Stimulated activated naive CD8-positive, alpha-beta T cell treated with anti-CD3 and anti-CD28 coated beads, Interleukin-15, Interleukin-2, amounts not matched to agents 100 U/mL and 50 U/mL, for 24 hours (primary cell): Measurements from ENCODE around the gene NELFCD.
"Not testable (repeated sequence)": the region's sequence is repeated elsewhere in the genome, so short reads cannot be mapped to it uniquely, and the experiment has no call there.

Source experiments
- ATAC-seq: fragments of 150-1000 bp; cut with Tn5 transposase; one replicate; pipeline ENCODE4 v1.10.0; 2021
- DNase-seq: peaks from one replicate; pipeline ENCODE4 v3.0.0; 2021

The NELFCD gene

GRCh38 chr20:59010321-59010994 lies 29.4 kb downstream of the NELFCD start:
- no peak for DNase-seq
- ATAC-seq: no peak

GRCh38 chr20:59010995-59011873 lies 30.2 kb downstream of the NELFCD start:
- DNase-seq: no peak
- ATAC-seq: no peak

- DNase-seq, ATAC-seq: not testable (repeated sequence)
These were observed 30.8 kb downstream of the NELFCD start for GRCh38 chr20:59011874-59012157.

- ATAC-seq: no peak
- no peak for DNase-seq
These were observed 32.2 kb downstream of the NELFCD start for GRCh38 chr20:59013031-59013951.

DNA sequence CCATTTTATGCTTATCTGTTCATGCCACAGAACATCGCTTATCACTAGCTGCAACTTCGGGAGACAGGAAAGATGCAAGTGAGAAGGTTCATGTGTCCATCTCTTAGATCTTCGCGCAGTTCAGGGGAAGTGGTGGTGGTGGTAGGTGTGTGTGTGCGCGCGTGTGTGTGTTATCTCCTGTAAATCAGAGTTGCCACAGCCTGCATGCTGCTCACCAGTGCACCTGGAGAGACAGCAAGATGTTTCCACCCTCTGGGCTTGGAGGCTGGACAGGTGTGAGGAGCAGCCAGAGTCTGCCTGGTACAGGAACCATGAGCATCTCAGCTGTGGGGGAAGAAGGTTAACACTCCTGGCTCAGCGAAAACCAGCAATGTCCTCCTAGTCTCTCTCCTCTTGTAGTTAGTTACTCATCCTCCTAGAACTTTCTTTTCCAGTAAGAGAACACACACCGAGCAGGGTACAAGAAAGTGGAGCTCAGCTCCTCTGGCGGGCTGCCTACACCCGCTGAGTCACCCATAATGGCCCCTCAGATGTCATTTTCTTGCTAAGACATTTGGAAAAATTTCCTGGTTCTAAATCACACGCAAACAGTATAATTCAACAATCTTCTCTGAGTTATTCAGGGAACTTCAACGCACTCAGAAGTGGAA lies 33.0 kb downstream of the NELFCD start:
- ATAC-seq: no peak
- DNase-seq: no peak

DNA sequence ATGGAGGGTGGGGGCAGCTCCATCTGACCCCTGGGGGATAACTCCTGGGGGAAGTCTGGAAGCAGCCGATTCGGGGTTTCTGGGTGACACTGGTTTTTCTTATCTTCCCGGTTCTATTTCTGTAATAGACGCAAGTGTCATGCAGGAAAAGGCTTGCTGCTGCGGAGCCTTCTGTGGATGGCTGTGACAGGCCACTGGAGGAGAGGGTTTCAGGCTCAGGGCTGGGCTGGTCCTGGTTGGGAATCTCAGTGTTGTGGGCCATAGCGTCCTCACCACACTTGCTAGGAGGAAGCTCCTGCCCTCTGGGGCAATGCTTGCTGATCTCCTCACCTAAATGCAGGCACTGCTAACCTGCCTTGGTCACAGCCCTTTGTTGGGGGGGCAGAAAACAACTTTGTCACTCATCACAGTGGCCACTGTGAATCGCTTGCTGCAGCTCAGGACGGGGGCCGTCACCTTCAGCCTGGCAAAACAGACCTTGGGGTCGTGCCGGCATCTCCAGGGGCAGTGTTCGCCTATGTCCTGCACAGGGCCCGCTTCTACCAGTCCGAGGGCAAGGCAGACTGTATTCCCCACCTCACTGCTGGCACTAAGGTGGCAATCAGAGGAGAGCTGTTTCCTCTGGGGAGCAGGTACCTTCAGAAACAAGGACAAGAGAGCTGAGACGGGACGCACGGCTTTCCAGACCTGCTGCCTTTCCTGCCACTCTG lies 33.8 kb downstream of the NELFCD start:
- ATAC-seq: no peak

GRCh38 chr20:59015411-59015810 lies 34.4 kb downstream of the NELFCD start:
- ATAC-seq (no peak), DNase-seq (no peak)

More for the DNA sequence above, 33.8 kb downstream of the NELFCD start:
- no peak for DNase-seq

- ATAC-seq (no peak), DNase-seq (no peak)
These were observed 35.0 kb downstream of the NELFCD start for GRCh38 chr20:59015812-59016711.

- DNase-seq: no peak
These were observed 35.9 kb downstream of the NELFCD start for GRCh38 chr20:59016795-59017492.

DNA sequence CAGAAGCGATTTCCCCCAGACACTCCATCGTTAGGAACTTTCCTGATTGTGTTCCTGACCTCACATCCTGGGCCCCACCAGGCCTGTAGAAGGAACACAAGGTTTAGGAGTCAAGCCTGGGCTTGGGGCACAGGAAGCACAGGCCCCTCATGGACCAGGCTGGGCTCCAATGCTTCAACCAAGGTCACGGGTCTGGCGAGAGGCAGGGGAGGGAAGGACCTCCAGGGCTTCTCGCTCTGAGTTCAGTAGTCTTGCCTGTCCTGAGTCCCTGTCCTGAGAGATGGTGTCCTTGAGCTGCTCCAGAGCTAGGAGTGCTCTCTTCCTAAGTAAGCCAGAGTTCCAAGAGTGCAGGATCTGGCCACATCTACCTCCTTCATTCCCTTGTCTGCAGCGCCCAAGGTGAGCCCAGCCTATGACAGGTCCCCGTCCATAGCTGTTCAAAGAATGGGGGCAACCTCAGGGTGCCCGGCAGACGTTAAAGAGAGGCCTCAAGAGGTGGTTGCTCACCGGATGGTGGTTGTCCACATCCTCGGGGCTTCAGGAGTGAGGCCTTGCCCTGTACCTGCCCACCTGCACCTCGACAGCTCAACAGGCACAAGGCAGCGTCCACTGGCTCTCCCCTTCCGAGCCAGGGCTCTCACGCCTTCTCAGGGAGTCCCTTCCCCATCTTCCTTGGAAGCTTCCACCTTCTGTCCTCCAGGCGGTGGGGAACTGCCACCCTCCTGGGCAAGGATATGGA lies 36.6 kb downstream of the NELFCD start:
- no peak for DNase-seq

More at GRCh38 chr20:59016795-59017492, 35.9 kb downstream of the NELFCD start:
- no peak for ATAC-seq

GRCh38 chr20:59018817-59019216 lies 37.8 kb downstream of the NELFCD start:
- ATAC-seq (no peak), DNase-seq (no peak)

More for the DNA sequence above, 36.6 kb downstream of the NELFCD start:
- no peak for ATAC-seq

GRCh38 chr20:59019217-59019616 lies 38.2 kb downstream of the NELFCD start, which contains the start of gene TUBB1:
Gene TUBB1, plus strand, starts transcription at chr20:59019429. Its CDS starts 94 bp downstream, at chr20:59019523.
- ATAC-seq (no peak), DNase-seq (no peak)

DNA sequence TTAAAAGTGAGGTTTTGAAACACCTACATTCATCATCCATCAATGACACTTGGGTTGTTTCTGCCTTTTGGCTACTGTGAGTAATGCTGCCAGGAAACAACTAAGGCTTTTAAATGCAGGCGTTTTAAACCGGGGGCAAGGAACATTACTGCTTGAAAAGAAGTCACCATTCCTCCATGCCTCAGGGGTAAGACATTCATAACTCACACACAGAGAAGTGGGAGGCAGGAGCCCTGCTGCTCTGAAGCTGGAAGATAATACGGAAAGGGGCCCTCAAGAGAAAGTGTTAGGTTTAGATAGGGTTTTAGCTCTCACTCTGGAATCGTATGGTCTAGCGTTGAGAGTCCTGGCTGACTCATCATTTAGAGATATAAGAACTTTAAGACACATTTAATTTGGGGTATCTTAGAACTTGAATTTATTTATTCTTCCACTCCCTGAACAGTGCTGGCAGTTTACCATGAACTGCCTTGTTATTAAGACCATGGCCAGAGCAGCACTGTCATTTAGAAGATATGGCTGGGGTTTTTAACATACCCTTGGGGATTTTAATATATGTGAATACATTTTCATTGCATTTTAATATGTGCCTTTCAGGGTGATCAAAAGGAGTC lies 40.0 kb downstream of the NELFCD start:
- DNase-seq (no peak), ATAC-seq (no peak)

DNA sequence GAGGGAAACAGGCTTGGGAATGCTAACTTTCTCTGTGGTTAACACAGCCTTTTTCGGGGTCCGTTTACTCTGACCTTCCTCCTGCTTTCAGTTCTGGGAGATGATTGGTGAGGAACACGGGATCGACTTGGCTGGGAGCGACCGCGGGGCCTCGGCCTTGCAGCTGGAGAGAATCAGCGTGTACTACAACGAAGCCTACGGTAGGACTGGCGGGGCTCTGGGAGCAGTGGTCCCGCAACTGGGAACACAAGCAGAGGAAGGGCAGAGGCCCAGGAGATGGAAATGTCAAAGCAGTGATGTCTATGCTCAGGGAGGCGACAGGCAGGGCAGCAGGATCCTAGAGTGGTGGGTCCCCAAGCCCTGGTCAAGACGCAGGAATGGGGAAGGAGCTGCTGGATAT lies 41.7 kb downstream of the NELFCD start:
- no peak for DNase-seq
- no peak for ATAC-seq

DNA sequence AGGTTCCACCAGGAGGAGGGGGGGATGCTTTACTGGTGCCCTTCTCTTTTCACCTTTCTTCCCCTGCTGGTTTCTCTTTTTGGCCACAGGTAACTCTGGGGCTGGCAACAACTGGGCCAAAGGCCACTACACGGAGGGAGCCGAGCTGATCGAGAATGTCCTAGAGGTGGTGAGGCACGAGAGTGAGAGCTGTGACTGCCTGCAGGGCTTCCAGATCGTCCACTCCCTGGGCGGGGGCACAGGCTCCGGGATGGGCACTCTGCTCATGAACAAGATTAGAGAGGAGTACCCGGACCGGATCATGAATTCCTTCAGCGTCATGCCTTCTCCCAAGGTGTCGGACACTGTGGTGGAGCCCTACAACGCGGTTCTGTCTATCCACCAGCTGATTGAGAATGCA lies 42.6 kb downstream of the NELFCD start:
- DNase-seq (no peak), ATAC-seq (no peak)

DNA sequence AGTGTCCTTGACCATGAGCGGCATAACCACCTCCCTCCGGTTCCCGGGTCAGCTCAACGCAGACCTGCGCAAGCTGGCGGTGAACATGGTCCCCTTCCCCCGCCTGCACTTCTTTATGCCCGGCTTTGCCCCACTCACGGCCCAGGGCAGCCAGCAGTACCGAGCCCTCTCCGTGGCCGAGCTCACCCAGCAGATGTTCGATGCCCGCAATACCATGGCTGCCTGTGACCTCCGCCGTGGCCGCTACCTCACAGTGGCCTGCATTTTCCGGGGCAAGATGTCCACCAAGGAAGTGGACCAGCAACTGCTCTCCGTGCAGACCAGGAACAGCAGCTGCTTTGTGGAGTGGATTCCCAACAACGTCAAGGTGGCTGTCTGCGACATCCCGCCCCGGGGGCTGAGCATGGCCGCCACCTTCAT lies 43.1 kb downstream of the NELFCD start:
- DNase-seq (no peak), ATAC-seq (no peak)

DNA sequence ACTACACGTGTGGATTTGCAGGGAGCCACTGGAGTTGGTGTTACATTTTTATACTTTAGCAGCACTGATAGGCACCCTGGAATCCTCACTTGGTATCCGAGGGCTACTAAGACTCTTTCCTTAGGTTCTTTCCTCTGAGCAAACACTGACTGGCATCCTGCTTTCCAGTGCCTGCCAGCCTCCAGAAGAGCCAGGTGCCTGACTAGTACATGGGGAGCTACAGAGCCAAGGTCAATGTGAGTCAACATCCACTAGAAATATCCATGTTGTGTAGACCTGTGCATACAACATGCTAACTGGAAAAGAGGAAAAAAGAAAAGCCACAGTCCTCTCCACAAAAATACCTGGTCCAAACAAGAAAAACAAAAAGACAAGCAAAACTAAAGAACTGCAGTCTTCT lies 44.0 kb downstream of the NELFCD start:
- no peak for ATAC-seq
- no peak for DNase-seq

GRCh38 chr20:59025511-59025910 lies 44.5 kb downstream of the NELFCD start:
- no peak for DNase-seq
- no peak for ATAC-seq
